Colonic mucosa (tissue), 4 donors: ENCODE measurements around the gene ADD1. TPM values are rescaled to one million over a fixed set of nuclear protein-coding genes. Genes with fewer than 3 reads are reported as not detected.

Source experiments
- DNase-seq: peaks from one replicate; pipeline ENCODE4 v3.0.0-alpha.2; 2020
- H3K27ac ChIP-seq: fragments of 200-600 bp; one replicate; pipeline ENCODE4 v1.8.0; 2021
- H3K27me3 ChIP-seq: fragments of 200-600 bp; one replicate; pipeline ENCODE4 v1.8.0; 2021
- H3K36me3 ChIP-seq: fragments of 200-600 bp; one replicate; pipeline ENCODE4 v1.8.0; 2021
- H3K4me1 ChIP-seq: fragments of 200-600 bp; one replicate; pipeline ENCODE4 v1.8.0; 2021; ENCODE audit warnings: mild to moderate bottlenecking
- H3K4me3 ChIP-seq: fragments of 200-600 bp; one replicate; pipeline ENCODE4 v1.8.0; 2021
- H3K9ac ChIP-seq, 2 donors: one replicate each; pipeline ENCODE4 v1.7.0; 2013; ENCODE audit warnings: control low read depth in 2 of 2, low read depth in 2 of 2, low read length in 2 of 2
- H3K9me3 ChIP-seq: fragments of 200-600 bp; one replicate; pipeline ENCODE4 v1.8.0; 2021
- intact Hi-C: fragments of 100-400 bp; cut with DNase I; formaldehyde crosslinking; loops from one replicate; pipeline ENCODE4 v1.14.1; 2022
- total RNA-seq, 2 donors: library from RNA; stranded (reverse); fragmentation: NEBNext Ultra II Directional in 1 of 2; extraction: Animal tissue kit (Norgen Biotek cat#: 25700) in 1 of 2; gene quantifications; one replicate each; pipeline ENCODE4 v1.2.1, GENCODE V29; 2021
- TF ChIP-seq, protein P1 (sequence below): fragments of 200-600 bp; IDR thresholded peaks from one replicate; pipeline ENCODE4 v1.8.0; 2022; ENCODE audit warnings: antibody characterized with exemption, mild to moderate bottlenecking
- donor health status: healthy.
- donor health status: DM: no; HTN: no; CAD: no.
- donor health status: DM: no; HTN: no; CAD: no.

The ADD1 gene
- total RNA-seq, 2 donors from 2014 or later, result 223 to 233 TPM

- Histone ChIP-seq H3K4me1 (peaks cover 34% of the 10 kb centered on the region), H3K27ac (no peak overlapping the region), H3K9ac (no peak overlapping the region), H3K9me3 (no peaks in the 10 kb centered on the region), H3K27me3 (no peaks in the 10 kb centered on the region), H3K36me3 (no peaks in the 10 kb centered on the region), H3K4me3 (no peak overlapping the region)
- intact Hi-C loops, result no loop called here
- TF ChIP-seq, protein P1, sequence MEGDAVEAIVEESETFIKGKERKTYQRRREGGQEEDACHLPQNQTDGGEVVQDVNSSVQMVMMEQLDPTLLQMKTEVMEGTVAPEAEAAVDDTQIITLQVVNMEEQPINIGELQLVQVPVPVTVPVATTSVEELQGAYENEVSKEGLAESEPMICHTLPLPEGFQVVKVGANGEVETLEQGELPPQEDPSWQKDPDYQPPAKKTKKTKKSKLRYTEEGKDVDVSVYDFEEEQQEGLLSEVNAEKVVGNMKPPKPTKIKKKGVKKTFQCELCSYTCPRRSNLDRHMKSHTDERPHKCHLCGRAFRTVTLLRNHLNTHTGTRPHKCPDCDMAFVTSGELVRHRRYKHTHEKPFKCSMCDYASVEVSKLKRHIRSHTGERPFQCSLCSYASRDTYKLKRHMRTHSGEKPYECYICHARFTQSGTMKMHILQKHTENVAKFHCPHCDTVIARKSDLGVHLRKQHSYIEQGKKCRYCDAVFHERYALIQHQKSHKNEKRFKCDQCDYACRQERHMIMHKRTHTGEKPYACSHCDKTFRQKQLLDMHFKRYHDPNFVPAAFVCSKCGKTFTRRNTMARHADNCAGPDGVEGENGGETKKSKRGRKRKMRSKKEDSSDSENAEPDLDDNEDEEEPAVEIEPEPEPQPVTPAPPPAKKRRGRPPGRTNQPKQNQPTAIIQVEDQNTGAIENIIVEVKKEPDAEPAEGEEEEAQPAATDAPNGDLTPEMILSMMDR, result no peak
- no peak for DNase-seq
Measured at GRCh38 chr4:2808001-2808400, 35.6 kb upstream of the ADD1 start.

- H3K27ac ChIP-seq, result no peak overlapping the region
- TF ChIP-seq, protein P1, result no peak
Measured at GRCh38 chr4:2809610-2810180, 33.9 kb upstream of the ADD1 start.

GRCh38 chr4:2810388-2810787 is 33.3 kb upstream of the ADD1 start:
- no peak overlapping the region for H3K9ac ChIP-seq
- intact Hi-C loops, result no loop called here
- no peak for DNase-seq
- no peaks in the 10 kb centered on the region for H3K27me3 ChIP-seq
- no peak overlapping the region for H3K27ac ChIP-seq
- TF ChIP-seq, protein P1, result no peak
- peaks cover 19% of the 10 kb centered on the region for H3K4me1 ChIP-seq
- no peaks in the 10 kb centered on the region for H3K36me3 ChIP-seq
- H3K9me3 ChIP-seq, result no peaks in the 10 kb centered on the region
- H3K4me3 ChIP-seq, result no peak overlapping the region

More at GRCh38 chr4:2809610-2810180, 33.9 kb upstream of the ADD1 start:
- DNase-seq, result no peak
- intact Hi-C loops, result no loop called here
- Histone ChIP-seq H3K36me3 (no peaks in the 10 kb centered on the region), H3K9ac (peak overlapping the region in 1 of 2 donors; percentile 19), H3K4me1 (peaks cover 25% of the 10 kb centered on the region), H3K9me3 (no peaks in the 10 kb centered on the region), H3K27me3 (no peaks in the 10 kb centered on the region), H3K4me3 (no peak overlapping the region)

GRCh38 chr4:2811830-2812611 is 31.6 kb upstream of the ADD1 start:
- H3K9ac ChIP-seq, result peak overlapping the region; percentile 65 to 68
- TF ChIP-seq, protein P1, result no peak
- H3K36me3 ChIP-seq, result no peaks in the 10 kb centered on the region
- intact Hi-C loops, result no loop called here
- H3K27me3 ChIP-seq, result no peaks in the 10 kb centered on the region
- peak overlapping the region; percentile 24 for H3K4me3 ChIP-seq
- peak; percentile 57 for DNase-seq
- peak overlapping the region; percentile 64 for H3K27ac ChIP-seq
- H3K9me3 ChIP-seq, result no peaks in the 10 kb centered on the region
- peaks cover 4% of the 10 kb centered on the region for H3K4me1 ChIP-seq

DNA sequence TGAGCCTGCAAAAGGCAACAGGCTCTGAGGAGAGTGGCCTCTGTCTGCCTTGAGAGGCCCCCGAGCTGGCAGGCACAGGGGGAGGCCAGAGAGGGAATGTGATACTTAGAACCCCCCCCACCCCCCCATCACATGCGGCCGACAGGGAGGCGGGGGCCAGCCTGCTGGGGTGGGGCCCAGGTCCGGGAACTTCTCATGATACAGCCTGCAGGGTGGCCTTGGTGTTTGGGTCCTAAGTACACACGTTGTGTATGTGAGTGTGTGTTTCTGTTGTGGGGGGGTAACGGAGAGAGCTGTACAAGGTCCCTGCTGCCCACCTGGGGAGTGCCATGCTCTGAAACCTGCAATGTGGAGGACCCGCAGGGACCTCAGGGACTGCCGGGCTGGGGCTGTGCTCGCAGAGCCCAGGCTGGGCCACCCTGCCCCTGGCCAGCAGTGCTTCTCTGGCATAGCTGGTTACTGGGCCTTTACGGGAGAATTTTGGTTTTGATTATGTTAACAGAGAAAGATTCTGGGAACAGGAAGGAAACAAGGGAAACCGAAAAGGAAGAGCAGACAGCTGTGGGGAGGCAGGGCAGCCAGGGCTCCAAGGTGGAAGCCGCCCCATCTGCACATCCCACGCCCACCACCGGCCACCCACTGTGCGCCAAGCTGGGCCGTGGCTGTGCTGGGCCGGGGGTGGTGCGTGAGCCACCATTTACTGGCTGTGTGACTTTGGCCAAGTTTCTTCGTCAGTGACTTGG is 30.9 kb upstream of the ADD1 start:
- peak overlapping the region; percentile 65 to 68 for H3K9ac ChIP-seq
- peaks cover 5% of the 10 kb centered on the region for H3K4me1 ChIP-seq
- TF ChIP-seq, protein P1, result no peak
- H3K27ac ChIP-seq, result peak overlapping the region; percentile 64
- intact Hi-C loops, result no loop called here
- H3K27me3 ChIP-seq, result no peaks in the 10 kb centered on the region
- no peaks in the 10 kb centered on the region for H3K36me3 ChIP-seq
- H3K9me3 ChIP-seq, result no peaks in the 10 kb centered on the region
- DNase-seq, result no peak
- peak overlapping the region; percentile 24 for H3K4me3 ChIP-seq
